ENCODE measurements around the gene FYB2.

The FYB2 gene

DNA sequence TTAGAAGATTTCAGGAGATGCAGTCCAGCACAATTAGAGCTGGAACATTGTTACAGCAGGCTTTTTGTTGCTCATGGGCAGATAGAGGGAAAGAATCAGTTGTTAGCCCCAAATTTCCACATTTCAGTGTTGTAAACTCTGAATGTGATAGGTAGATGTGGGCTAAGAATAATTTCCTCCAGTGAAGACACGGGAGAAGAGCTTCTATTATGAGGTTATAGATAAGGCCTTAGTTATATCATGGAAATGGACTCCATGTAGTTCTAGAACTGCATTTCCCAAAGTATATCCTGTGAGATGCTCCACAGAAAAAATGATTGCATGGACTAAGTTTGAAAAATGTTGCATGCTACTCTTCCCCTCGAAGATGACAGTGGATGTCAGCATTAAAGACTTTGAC lies 109.2 kb downstream of the FYB2 start:
- DNase-seq = no peak

- no peak for DNase-seq
Measured at GRCh38 chr1:56709269-56709880, 109.8 kb downstream of the FYB2 start.

GRCh38 chr1:56707379-56707778 lies 111.8 kb downstream of the FYB2 start:
- DNase-seq = no peak

- DNase-seq = no peak
Measured at GRCh38 chr1:56703747-56704146, 115.5 kb downstream of the FYB2 start.

DNA sequence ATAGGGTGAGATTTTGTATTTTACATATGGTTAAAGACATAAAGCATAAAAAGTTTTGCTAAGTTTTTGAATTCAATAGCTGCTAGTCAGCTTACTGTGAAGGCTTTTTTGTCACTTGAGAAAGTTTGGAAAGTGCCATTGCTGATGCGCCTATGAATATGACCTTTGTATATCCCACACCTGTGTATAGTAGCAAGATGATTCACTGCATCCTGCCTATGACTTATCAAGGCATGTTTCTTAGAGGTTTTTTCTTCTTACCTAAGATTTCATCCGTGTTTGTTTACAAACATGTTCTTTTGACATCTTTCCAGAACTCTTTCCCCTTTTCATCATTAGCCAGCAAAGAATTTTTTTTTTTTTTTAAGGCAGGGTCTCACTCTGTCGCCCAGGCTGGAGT lies 122.5 kb downstream of the FYB2 start:
- no peak for DNase-seq

GRCh38 chr1:56688522-56689026 lies 130.6 kb downstream of the FYB2 start:
- no peak for DNase-seq

GRCh38 chr1:56686169-56686568 lies 133.0 kb downstream of the FYB2 start:
- no peak for DNase-seq

DNA sequence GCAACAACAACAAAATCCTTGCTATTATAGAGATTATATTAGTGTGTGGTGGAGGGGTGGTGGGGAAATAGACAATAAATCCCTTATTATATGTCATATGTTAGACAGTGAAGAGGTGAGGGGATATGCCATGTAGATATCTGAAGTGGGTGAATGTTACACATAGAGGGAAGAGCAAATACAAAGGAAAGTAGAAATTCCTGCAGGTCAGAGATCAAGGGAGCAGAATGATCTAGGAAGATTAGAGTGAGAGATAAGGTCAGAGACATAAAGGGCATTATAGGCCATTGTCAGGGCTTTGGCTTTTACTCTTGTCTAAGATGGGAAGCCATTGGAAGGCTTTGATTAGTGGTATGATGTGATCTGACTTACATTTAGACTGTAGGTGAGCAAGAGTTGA lies 135.6 kb downstream of the FYB2 start:
- no peak for DNase-seq

DNA sequence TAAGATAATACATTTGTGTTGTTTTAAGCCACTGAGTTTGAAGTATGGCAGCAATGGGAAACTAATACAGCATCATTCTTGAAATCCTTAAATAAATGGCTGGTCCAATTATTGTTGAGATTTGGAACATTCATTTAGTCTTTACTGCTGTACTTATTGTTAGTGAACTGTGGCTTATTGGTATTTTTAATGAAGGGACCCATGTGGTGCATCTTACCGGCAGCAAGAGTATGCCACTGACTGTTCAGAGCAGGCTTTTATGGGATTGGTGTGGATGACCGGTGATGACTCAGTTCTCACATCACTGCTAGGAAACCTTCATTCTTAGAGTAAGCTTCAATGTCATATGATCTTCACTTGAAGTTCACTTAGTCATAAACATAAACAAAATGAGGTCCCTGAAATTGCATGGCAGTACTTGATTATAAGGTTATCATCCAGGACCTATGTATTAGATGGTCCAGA lies 142.6 kb downstream of the FYB2 start:
- no peak for DNase-seq

- no peak for DNase-seq
Measured at GRCh38 chr1:56675763-56676162, 143.4 kb downstream of the FYB2 start.

DNA sequence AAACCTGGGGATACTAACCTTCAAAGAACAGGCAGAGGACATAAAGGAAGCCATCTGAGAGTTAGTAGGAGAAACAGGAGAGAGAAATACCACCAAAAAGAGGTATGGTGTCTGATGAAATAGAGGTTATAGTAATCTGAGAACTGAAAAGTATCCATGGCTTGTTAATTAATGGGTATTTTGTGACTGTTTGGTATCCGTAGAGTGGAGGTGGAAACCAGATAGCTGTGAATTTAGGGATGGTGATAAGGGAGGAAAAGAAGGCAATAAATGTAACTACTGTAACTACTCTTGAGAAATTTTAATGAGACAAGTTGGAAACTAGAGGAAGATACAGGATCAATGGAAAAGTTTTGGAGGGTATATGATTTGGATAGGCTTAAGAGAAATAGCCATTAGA lies 146.6 kb downstream of the FYB2 start:
- DNase-seq = no peak

DNA sequence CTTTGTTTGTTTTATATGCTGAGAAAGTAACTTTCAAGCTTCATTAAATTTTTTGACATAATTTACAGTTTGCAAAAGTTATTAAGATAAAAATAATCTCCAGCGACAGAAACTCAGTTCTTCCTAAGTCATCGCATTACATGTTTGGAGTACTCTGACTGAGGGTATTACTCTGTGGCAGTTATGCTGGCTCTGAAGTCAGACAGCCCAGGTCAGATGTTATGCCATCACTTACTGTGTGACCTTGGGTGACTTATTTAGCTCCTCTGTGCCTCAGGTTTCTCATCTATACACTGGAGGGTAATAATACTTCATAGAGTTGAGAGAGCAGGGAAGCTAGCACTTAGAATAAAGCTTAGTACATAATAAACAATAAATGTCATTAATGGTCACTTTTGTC lies 147.7 kb downstream of the FYB2 start:
- DNase-seq = no peak

DNA sequence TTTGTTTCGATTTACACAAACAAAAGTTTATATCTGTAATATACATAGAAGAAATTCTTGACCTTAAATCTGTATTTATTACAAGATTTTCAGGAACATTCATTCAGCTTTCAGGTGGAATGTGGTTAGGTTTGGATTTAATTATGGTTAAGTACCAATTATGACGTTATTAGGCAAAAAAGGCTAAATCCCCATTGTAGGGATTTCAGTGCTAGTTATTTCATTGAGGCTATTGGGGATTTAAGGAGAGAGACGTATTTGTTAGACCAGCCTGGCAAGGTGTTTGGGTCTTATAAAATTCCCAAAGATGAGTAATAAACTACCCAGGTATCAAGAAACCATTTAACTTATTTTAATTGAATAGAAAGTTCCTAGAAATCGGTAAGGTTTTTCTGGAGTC lies 148.1 kb downstream of the FYB2 start:
- no peak for DNase-seq

- no peak for DNase-seq
Measured at GRCh38 chr1:56670350-56670749, 148.9 kb downstream of the FYB2 start.
